ENCODE measurements around the gene MANSC4.

- TF ChIP-seq CTCF (IDR thresholded peaks at IDR 0.05) (no peak), POLR2AphosphoS5 (IDR thresholded peaks at IDR 0.05; ENCODE audit: low read depth, low read length) (no peak), SIN3A (IDR thresholded peaks at IDR 0.05; ENCODE audit: borderline replicate concordance, insufficient read depth, low read depth, low read length) (no peak), REST (IDR thresholded peaks at IDR 0.05; ENCODE audit: insufficient read depth in 1 of 2, low read depth in 2 of 2, low read length in 1 of 2) (no peak), TCF7L2 (IDR thresholded peaks at IDR 0.05; ENCODE audit: low read depth, low read length) (no peak)
Observed at GRCh38 chr12:27817766-27818165, 37.7 kb upstream of the MANSC4 start.
